NK-92 (cell line): ENCODE measurements around the gene C1QL1.
"Not testable (repeated sequence)": the region's sequence is repeated elsewhere in the genome, so short reads cannot be mapped to it uniquely, and the experiment has no call there.

ENCODE experiments used
- DNase-seq: peaks from one replicate; lab custom pipeline; 2025; ENCODE audit not compliant: unreplicated experiment; lab: John Stamatoyannopoulos, UW

Gene C1QL1

DNA sequence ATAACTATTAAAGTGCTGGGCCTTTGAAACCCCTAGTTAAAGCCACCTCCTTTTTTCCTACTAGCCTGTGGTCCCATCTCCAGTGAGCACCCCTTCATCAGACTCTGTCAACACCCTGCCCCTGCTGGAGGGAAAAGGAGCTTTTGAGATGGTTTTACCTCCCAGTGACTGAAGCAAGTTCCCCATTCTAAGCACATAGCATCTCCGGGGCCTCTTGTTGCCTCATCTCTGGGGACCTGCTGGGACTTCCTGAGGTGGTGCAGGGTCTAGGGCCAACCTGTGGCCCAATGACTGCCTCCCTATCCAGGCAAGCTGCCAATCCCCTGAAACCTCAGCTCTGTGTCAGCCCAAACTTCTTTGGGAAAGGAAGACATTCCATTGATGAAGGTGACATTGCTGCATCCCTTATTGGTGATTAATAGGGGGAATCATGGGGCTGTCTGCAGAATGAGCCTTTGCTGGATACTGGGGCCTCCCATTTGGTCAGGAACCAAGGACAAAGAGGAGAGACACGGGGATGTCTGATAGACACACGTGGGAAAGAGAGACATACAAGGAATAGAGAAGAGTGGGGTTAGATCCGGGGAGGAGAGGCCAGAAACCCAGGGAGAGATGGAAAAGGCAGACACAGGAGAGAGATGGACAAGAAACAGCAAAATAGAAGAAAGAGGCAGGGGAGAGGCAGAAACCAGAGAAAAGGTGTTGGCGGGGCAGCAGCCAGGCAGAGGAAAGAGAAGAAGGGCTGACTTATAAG lies 2.4 kb downstream of the C1QL1 start:
- DNase-seq: no peak

DNA sequence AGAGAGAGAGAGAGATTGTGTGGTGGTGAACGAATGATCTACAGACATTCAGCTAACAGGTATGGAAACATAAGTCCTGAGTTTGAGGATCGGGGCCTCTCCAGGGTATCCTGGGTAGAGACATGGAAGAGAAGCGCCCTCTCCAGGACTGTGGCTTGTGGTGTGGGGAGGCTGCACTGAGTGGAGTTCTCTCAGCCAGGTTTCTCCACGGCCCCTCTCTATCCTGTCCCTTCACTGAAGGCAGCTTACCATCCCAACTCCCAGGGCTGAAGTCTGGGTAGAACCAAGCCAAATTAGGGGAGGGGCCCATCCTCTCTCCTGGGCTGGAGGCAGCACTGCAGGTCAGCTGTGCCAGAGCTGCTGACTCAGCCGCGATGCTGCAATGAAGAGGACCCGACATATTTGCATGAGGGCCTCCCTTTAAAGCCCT lies 6.2 kb downstream of the C1QL1 start:
- DNase-seq: no peak

DNA sequence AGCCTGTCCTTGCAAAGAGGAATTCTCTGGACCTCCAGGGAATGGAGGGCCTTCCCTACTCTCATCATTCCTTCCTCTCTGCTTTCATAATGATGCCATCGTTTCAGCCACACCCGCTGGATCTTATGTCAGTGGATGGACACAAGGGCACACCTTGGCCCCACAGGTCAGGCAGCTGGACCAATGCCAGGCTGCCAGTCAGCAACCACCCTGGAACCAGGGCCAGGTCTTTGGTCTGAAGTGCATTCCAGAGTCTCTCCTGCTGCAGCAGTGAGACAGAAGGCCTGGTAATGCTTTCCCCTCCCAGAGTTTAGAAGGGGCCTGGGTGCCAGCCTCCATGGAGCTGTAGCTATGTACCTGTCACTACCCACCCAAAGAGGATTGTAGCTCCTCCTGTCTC lies 7.4 kb downstream of the C1QL1 start:
- DNase-seq: no peak

DNA sequence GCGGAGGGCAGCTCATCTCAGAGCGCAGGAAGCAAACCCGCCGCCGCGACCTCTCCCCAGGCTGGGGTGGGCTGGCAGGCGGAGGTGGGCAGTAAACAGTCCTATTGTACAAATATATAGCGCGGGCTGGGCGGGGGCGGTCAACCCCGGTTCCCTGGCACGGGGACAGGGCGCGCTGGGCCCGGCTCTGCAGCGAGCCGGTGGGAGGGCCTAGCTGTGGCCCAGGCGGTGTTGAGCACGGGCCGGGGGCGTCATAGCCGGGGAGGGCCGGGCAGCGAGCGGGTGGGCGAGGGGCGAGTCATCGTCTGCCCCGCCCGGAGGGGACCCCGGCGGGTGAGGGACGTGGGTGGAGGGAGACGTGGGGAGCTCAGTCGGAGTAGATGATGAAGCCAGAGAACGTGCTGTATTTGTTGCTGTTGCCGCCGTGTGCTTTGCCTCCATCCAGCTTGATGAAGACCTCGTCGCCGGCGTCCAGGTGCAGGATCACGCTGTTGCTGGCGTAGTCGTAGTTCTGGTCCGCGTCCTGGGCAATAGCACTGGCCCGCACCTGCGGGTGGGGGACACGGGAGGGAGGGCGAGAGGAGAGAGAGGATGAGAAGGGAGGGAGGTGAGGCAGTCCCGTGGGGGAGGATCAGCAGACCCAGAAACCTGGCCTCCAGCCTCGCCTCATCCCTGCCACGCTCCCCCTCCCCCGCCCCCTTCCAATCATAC lies 8.1 kb downstream of the C1QL1 start:
- no peak for DNase-seq

DNA sequence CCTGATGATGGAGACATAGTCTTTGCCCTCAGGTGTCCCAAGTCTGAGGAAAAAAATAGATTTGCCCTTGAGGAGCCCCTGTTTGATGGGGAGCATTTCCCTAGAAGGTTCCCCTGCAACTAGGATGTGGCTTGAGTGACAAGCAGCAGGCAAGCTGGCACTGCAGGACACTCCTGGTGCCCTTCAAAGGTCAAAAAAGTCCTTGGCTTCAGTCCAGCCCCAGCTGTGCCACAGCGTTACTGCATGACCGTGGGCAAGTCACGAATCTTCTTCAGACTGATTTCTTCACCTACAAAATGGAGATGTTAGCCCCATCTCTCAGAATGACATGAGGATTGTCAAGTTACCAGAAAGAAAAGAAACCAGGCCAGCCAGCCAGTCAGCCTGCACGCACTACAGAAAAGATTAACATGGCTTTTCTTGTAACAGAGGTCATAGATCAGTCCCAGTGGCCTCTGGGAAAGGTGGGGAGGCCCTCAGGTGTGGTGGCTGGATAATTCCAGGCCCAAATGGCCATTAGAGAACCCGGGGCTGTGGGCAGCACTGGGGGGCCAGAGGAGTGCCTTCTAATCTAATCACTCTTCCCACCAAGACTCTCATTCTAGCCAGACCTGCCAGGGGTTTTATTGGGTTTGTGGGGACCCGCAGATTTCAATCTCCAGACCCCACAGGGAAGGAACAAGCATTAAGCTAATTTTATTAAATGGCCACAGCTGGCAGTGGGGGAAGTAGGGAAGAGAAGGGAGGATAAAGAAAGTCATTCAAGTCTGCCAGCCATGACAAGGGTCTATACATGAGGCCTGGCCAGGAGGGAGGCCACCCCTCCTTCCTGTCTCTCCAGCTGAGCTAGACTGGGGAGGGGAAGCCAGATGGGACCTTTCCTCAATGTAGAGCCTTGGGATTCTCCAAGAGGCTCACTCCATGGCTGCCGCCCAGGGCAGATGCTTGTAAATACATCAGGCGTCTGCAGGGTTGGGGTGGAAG lies 10.8 kb downstream of the C1QL1 start:
- DNase-seq: no peak

DNA sequence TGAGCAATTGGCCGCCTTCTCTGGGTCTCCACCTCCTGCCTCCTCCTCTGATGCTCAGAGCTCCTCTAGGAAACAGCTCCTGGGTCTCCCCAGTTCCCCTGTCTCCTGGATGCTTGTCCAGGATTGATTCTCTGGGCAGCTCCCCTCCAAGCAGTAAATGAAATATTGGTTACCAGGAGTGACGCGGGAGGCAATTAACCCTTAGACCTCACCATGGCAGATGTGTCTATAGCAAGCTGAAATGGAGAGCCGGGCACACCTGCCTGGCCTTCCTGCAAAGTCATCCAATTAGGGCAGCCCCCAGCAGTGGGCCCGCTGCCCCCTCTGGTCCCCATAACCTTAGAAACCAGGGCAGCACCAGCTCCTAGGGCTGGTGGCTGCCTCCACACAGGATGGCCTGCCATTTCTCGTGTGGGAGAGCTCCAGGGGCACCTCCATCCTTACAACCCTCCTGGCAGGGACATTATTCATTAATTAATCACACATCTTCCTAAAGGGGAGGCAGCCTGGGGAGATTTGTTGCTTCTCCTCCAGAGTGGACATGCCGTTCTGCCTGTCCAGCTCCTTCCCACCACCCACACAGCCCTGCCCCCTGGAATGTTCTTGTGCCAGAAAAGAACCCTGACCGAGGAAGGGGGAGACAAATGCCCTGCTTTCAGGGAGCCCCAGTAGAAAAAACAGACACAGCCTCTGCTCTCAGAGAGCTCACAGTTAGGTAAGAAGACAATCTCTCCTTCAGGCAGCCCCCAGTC lies 12.3 kb downstream of the C1QL1 start:
- no peak for DNase-seq

DNA sequence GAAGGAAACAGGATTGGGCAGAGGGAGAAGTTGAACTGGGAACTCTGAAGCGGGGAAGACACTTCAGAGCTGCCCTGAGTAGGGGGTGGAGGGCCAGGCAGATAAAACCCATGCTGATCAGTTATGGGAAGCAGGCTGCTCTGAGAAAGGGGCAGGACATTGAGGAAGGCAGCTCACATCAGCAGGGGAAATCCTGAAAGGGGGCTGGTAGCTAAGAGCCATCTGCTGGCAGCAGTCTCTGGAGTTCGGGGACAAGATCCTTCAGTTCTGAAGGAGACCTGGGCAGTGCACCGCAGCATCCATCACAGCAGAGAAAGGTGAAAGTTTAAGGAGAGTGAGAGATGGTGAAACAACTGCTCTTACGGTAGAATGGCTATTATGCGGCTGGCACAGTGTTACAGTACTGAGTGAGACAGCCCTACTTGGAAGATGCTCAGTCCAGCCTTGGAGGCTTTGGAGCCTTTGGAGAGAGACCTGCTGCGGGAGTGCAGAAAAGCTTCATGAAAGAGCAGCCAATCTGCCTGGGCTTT lies 15.1 kb downstream of the C1QL1 start:
- no peak for DNase-seq

DNA sequence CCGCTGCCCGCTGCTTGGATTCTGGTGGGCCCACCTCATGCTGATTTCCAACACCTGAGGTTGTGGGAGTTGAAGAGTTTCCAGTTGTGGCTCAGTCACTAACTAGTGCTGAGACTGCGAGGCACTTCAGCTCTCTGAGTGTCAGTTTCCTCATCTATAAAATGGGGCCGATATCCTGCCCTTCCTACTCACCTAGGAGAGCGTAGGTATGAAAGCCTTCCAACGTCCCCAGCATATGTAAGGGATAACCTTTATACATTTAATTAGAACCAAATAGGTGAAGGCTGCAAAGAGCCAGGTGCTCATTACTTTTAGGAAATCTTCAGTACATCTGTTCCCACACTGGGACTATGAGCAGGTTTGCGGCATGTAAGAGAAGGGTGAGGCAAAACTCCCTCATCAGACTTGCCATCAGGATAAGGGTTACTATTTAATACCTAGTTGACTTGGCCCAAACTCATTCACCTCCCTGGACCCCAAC lies 19.7 kb downstream of the C1QL1 start:
- no peak for DNase-seq

DNA sequence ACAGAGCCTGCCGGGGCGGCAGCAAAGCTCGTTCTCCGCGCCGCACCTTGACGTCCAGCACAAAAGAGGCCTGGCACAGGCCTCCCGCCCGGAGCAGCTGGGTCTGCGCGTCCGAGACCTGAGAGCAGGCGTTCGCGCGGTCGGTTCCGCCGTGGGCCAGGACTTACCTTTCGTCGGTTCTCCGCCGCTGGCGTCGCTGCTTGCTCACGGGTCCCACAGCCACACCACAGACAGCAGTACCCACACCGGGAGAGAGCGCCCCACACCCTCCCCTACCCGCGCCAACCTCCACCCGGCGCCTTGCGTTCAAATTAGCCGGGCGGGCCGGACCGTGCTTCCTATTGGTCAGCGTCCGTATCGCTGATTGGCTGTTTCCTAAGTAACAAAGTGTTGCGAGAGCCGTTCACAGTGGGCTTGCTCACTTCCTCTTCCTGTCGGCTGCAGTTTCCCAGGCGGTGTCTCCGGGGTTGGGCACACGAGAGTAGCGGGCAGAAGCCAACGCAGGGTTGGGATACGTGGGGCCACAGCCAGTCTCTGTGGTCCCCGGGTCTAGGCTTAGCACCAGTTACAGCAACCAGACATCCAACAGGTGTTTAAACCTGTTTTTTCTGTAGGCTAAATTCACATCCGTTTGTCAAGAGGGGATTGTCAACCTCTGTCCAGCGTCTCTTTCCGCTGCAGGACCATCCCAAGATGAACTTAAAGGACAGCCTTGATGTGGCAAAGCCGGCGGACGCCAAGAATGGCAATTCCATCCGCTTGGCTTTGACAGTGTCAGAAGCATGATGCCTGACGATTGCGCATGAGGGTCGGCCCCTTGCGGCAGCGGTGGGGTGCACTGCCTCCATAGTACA lies 20.4 kb downstream of the C1QL1 start, which contains the start of gene KIF18B:
Gene KIF18B (minus strand): TSS at position 313 of the 854 bp plus-strand sequence. CDS start 11,429 bp downstream, outside the sequence.
- DNase-seq: peak; percentile 43

DNA sequence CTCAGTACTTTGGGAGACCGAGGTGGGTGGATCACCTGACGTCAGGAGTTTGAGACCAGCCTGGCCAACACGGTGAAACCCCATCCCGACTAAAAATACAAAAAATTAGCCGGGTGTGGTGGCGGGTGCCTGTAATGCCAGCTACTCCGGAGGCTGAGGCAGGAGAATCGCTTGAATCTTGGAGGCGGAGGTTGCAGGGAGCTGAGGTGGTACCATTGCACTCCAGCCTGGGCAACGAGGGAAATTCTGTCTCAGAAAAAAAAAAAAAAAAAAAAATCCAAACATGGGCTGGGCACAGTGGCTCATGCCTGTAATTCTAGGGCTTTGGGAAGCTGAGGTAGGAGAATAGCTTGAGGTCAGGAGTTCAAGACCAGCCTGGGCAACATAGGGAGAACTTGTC lies 22.5 kb downstream of the C1QL1 start:
- not testable (repeated sequence) for DNase-seq

DNA sequence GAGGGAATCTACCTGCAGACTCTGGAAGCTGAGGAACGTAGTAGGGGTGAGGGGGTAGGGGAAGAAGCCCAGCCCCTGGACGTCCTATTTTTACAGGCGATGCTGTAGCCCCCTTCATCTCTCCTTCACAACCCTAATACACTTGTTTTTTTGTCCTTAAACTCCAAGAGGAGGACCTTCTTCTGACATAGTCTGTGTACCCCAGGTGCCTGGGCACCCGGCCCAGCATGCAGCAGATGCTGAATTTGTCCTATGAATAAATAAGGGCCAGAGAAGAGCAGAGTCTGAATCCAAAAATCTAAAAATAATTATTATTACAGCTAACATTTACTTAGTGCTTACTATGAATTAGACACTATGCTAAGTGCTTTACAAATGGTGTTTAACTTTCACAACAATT lies 25.6 kb downstream of the C1QL1 start:
- DNase-seq: no peak

DNA sequence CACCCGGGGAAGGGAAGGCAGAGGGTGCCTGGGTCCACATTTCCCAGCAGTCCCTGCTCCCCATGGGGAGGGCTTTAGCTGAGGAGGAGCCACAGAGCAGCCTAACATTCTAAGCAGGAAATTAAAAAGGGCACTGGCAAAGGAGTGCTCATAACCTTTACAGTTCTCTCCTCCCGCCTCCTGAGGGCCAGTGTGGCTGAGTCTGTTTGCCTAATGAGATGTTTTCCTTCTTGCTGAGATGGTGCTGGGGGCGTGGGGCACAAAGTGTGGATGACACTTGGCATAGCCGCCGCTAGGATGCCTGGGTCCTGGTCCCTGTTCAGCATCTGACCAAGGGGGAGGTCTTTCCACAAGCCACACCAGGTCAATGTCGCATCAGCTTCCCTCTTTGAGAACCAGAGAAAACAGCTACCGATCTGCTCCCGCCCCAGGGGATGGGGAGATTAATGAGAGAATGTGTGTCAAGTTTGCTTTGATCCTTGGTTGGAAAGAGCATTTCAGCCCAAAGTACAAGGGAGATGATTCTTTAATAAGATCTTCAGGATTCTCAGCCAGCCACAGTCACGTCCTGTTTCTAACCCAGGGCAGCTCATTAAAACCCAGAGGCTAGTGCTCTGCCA lies 26.3 kb downstream of the C1QL1 start:
- no peak for DNase-seq

DNA sequence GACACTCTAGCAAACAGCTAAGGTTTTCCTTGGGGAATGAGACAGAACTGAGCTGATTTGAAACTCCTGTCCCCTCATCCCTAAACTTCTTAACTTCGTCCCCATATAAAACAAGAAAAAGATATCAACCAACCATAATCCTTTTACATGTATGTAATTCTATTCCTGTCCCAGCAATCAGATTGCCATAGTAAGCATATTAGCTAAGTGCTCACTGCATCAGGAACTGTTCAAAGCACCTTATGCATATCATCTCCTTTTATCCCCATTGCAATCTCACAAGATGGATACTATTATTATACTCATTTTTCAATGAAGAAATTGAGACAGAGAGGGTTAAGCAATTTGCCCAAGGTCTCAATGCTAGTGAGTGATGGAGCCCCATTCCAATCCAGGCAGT lies 27.3 kb downstream of the C1QL1 start:
- DNase-seq: no peak

DNA sequence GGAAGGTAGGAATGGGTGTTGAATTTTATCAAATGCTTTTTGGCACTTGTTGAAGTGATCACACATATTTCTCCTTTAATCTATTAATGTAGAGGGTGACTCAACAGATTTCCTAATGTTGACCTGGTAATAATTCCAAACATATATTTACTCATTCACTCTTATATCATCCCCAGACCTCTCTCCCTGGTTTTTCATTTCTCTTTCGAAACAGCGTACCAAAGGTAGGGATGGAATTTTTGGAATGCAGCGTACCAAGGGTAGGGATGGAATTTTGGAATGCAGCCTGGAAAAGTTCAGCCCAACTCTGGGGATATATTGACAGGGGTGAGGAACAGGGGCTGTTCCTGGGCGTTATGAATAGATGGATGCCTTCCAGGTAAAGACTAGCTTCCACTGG lies 27.8 kb downstream of the C1QL1 start:
- DNase-seq: no peak

DNA sequence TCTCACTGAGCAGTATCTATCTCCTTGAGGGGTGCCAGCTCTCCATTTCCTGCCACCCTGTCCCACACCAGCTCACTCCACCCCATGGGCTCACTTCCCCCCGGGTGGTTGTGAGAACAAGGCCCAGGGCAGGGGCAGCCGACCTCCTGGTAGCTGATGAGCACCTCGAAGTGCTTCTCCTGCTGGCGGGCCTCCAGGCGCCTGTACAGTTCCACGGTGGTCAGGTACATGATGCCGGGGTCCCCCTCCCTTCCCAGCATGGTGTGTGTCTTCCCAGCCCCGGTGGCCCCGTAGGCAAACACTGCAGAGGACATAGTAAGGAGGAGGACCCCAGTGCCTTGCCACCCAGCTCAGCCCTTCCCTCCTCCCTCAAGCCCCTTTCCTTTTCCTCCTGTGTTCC lies 33.0 kb downstream of the C1QL1 start:
- no peak for DNase-seq

DNA sequence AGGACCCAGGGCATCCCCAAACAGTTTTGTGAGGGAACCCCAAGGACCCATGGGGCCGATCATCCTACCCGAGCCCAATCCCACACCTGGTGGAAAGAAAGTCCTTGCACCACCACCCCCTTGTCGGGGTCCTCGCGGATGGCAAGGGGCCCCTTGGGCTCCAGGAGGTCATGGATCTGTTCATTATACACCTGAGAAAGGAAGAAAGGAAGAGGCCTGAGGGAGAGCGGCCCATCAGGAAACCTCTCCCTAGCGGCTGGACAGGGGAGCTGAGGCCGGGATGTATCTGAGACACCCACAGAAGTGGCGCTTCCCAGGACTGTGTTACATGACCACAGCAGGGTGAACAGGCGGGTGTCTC lies 33.4 kb downstream of the C1QL1 start:
- no peak for DNase-seq

DNA sequence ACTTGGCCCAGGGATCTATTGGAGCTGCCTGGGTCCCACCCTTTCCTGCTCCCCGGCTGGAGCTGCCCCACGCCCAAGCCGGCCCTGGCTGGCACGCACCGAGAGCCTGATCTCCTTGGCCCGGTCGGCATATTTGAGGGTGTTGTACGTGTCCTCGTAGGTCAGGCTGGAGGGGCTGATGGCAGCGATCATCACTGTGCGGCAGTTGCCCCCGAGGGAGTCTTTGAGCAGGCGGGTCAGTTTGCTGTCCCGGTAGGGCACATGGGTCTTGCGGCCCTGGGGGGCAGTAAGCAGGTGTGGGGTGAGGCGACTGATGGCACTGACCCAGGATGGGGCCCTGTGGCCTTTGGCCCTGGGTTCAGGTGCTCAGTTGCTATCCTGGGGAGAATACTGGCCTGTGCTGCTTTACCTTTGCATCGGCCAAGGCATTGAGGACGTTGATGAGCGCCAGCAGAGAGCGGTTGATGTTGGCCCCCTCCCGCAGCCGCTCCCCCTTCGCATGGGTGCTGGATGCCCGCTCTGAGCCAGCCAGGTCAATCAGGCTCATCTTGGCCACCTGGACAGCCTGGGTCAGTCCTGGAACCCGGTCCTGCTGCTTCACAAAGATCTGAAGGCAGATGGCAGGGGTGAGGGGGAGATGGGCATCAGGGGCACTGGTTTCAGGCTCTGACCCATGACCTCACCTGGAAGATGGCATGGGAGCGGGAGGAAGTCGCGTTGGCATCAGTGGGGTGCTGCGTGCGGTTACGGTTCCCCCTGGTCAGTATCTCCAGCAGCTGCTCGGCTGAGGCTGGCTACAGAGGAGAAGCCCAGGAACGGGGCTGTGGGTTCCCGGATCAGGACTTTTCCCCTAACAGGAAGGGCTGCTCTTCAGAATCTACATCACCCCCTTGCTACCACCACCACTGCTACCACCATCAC lies 34.0 kb downstream of the C1QL1 start:
- no peak for DNase-seq

DNA sequence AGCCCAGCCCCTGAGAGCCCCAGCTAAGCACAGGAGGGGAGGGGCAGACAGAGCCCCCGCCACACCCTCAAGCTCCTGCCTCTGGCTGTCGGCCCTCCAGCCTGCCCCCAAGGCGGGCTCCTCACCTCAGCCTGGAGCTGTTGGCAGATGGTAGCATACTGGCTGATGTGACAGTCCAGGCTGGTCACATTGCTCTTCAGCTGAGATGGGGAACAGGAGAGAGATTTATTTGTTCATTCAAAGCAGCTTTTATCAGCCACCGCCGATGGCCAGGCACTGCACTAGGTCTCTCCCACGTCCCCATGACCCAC lies 35.4 kb downstream of the C1QL1 start:
- DNase-seq: no peak
